GM12878 (cell line): ENCODE results near the gene FOXP1. TPM values are rescaled to one million over a fixed set of nuclear protein-coding genes. Genes with fewer than 3 reads are reported as not detected.

Experiments
- ATAC-seq: fragments of 200-7000 bp; cut with Tn5 transposase; 3 replicates; pipeline ENCODE4 v1.9.1; 2020; ENCODE audit warnings: mild to moderate bottlenecking, moderate library complexity
- BruUV-seq: library from RNA; stranded (reverse); fragments of 400-500 nt; replicated peaks from 2 replicates; lab custom pipeline; 2021; lab: Mats Ljungman, UMichigan
- CTCF ChIA-PET: fragments of 300-600 bp; sonication (Branson Sonifier 250); formaldehyde crosslinking; extraction: SDS; loops from one replicate; lab custom pipeline; 2021; ENCODE audit warnings: inconsistent platforms; lab: Yijun Ruan, JAX
- POLR2A ChIA-PET: fragments of 350-600 bp; formaldehyde crosslinking; extraction: SDS; loops from one replicate; lab custom pipeline; 2021; ENCODE audit warnings: inconsistent platforms; lab: Charles Lee
- RAD21 ChIA-PET: fragments of 300-600 bp; sonication (Branson Sonifier 250); formaldehyde crosslinking; loops from one replicate; lab custom pipeline; 2023; ENCODE audit warnings: antibody characterized with exemption; ENCODE audit not compliant: unreplicated experiment; lab: Charles Lee
- SMC1A ChIA-PET: fragments of 300-600 bp; sonication (Branson Sonifier 250); formaldehyde crosslinking; loops from one replicate; lab custom pipeline; 2023; ENCODE audit not compliant: unreplicated experiment, uncharacterized antibody; lab: Charles Lee
- DNase-seq: peaks from one replicate; pipeline ENCODE4 v3.0.0-alpha.2; 2011; ENCODE audit warnings: low read depth, low spot score
- FAIRE-seq: peaks from 3 replicates; lab custom pipeline; 2011; peaks lifted over from hg19 to GRCh38; lab: Jason Lieb, UNC
- H2AFZ ChIP-seq: 2 replicates; pipeline ENCODE4 v1.6.0; 2011; ENCODE audit warnings: low read depth, low read length, control low read depth; ENCODE audit not compliant: control insufficient read depth
- H3K27ac ChIP-seq: 2 replicates; pipeline ENCODE4 v1.5.1; 2011; ENCODE audit warnings: control low read depth; ENCODE audit not compliant: control insufficient read depth, insufficient read depth
- H3K27me3 ChIP-seq, 2 experiments: replicated peaks in 1 of 2; 2 replicates each; pipeline versions ENCODE4 v1.6.0 to v1.6.1; 2011; ENCODE audit warnings: low read length in 1 of 2; ENCODE audit not compliant: control insufficient read depth in 2 of 2, insufficient read depth in 2 of 2
- H3K36me3 ChIP-seq, 2 experiments: 2 replicates each; pipeline ENCODE4 v1.5.1; 2011; ENCODE audit warnings: low read length in 1 of 2; ENCODE audit not compliant: control insufficient read depth in 2 of 2, insufficient read depth in 2 of 2
- H3K4me1 ChIP-seq: 2 replicates; pipeline ENCODE4 v1.6.1; 2011; ENCODE audit warnings: mild to moderate bottlenecking, low read length, moderate library complexity, mixed read lengths; ENCODE audit not compliant: control insufficient read depth, insufficient read depth
- H3K4me2 ChIP-seq: 2 replicates; pipeline ENCODE4 v1.6.0; 2011; ENCODE audit warnings: control low read depth; ENCODE audit not compliant: control insufficient read depth, insufficient read depth
- H3K4me3 ChIP-seq: fragments of 200-600 bp; sonication (generic); 2 replicates; pipeline ENCODE4 v1.5.1; 2016
- H3K79me2 ChIP-seq: 2 replicates; pipeline ENCODE4 v1.6.0; 2011; ENCODE audit warnings: low read length; ENCODE audit not compliant: control insufficient read depth, insufficient read depth
- H3K9ac ChIP-seq: 2 replicates; pipeline ENCODE4 v1.8.0; 2011; ENCODE audit warnings: low read length, control low read depth, mixed read lengths; ENCODE audit not compliant: control insufficient read depth, insufficient read depth
- H3K9me3 ChIP-seq: replicated peaks from 3 replicates; pipeline ENCODE4 v1.5.1; 2011; ENCODE audit warnings: mild to moderate bottlenecking, low read length; ENCODE audit not compliant: control insufficient read depth, insufficient read depth
- H4K20me1 ChIP-seq: 2 replicates; pipeline ENCODE4 v1.6.0; 2011; ENCODE audit not compliant: control insufficient read depth, insufficient read depth
- ASH2L ChIP-seq: fragments of 300-600, 200-600 bp; sonication (generic); IDR thresholded peaks from 2 replicates; pipeline ENCODE4 v1.6.1; 2017; ENCODE audit warnings: low read depth, mild to moderate bottlenecking, borderline replicate concordance
- ATF7 ChIP-seq: fragments of 450-650 bp; IDR thresholded peaks from 2 replicates; pipeline ENCODE4 v1.6.1; 2016; ENCODE audit warnings: low read depth, mild to moderate bottlenecking
- BCL11A ChIP-seq: IDR thresholded peaks from 2 replicates; pipeline ENCODE4 v1.6.1; 2011; ENCODE audit warnings: low read depth, low read length
- CBFB ChIP-seq: IDR thresholded peaks from 2 replicates; pipeline ENCODE4 v1.6.1; 2016; ENCODE audit warnings: antibody characterized with exemption, low read depth
- CTCF ChIP-seq, 3 experiments: IDR thresholded peaks in 2 of 3; conservative IDR thresholded peaks in 1 of 3; 2 replicates each; pipeline ENCODE4 v1.5.1; 2011; ENCODE audit warnings: low read depth in 3 of 3, low read length in 3 of 3, mild to moderate bottlenecking in 3 of 3, control low read depth in 2 of 3, moderate library complexity in 2 of 3, inconsistent platforms in 1 of 3, mixed read lengths in 1 of 3; ENCODE audit not compliant: control insufficient read depth in 2 of 3, insufficient read depth in 1 of 3; ENCODE audit errors: extremely low read depth in 1 of 3
- EED ChIP-seq: sonication (generic); IDR thresholded peaks from 2 replicates; pipeline ENCODE4 v1.6.1; 2016; ENCODE audit warnings: antibody characterized with exemption, low read depth
- ETV6 ChIP-seq, 2 experiments: fragments of 450-650 bp in 1 of 2; IDR thresholded peaks in 1 of 2; conservative IDR thresholded peaks in 1 of 2; 2 replicates each; pipeline ENCODE4 v1.6.1; 2014; ENCODE audit warnings: antibody characterized with exemption in 1 of 2, borderline replicate concordance in 1 of 2, low read depth in 1 of 2, mild to moderate bottlenecking in 1 of 2, moderate library complexity in 1 of 2
- IRF3 ChIP-seq: fragments of 450-650 bp; IDR thresholded peaks from 2 replicates; pipeline ENCODE4 v1.6.1; 2014; ENCODE audit warnings: mild to moderate bottlenecking
- NBN ChIP-seq: fragments of 450-650 bp; IDR thresholded peaks from 2 replicates; pipeline ENCODE4 v1.6.1; 2016
- POLR2A ChIP-seq: IDR thresholded peaks from 2 replicates; pipeline ENCODE4 v1.6.1; 2011; ENCODE audit warnings: low read depth, mild to moderate bottlenecking, low read length
- RAD51 ChIP-seq: fragments of 450-650 bp; IDR thresholded peaks from 2 replicates; pipeline ENCODE4 v1.6.1; 2016; ENCODE audit warnings: moderate library complexity, mild to moderate bottlenecking, inconsistent platforms
- SMAD5 ChIP-seq: IDR thresholded peaks from 2 replicates; pipeline ENCODE4 v1.6.1; 2016; ENCODE audit warnings: antibody characterized with exemption, low read depth
- SMC3 ChIP-seq: IDR thresholded peaks from 2 replicates; pipeline ENCODE4 v1.6.1; 2011; ENCODE audit warnings: low read length, improper control_type of control experiment, borderline replicate concordance
- STAT1 ChIP-seq: fragments of 450-650 bp; conservative IDR thresholded peaks from 2 replicates; pipeline ENCODE4 v1.6.1; 2014; ENCODE audit warnings: antibody characterized with exemption, mild to moderate bottlenecking
- TAF1 ChIP-seq: IDR thresholded peaks from 2 replicates; pipeline ENCODE4 v1.6.1; 2011; ENCODE audit warnings: mild to moderate bottlenecking, low read depth, low read length, borderline replicate concordance
- TBL1XR1 ChIP-seq: IDR thresholded peaks from 2 replicates; pipeline ENCODE4 v1.6.1; 2012; ENCODE audit warnings: low read depth, low read length, improper control_type of control experiment
- WRNIP1 ChIP-seq: IDR thresholded peaks from 2 replicates; pipeline ENCODE4 v1.6.1; 2011; ENCODE audit warnings: low read depth, low read length, improper control_type of control experiment, borderline replicate concordance
- YY1 ChIP-seq: IDR thresholded peaks from 2 replicates; pipeline ENCODE4 v1.6.1; 2011; ENCODE audit warnings: low read depth, mild to moderate bottlenecking, low read length
- ZNF24 ChIP-seq: fragments of 450-650 bp; IDR thresholded peaks from 2 replicates; pipeline ENCODE4 v1.6.1; 2017; ENCODE audit warnings: antibody characterized with exemption, mild to moderate bottlenecking
- ZNF622 ChIP-seq: fragments of 450-650 bp; IDR thresholded peaks from 2 replicates; pipeline ENCODE4 v1.6.1; 2017; ENCODE audit warnings: mild to moderate bottlenecking, inconsistent platforms
- WGBS: methylation state at CpG from one replicate; pipeline ENCODE4 v1.1.6; 2016; ENCODE audit warnings: low lambda C conversion rate; ENCODE audit not compliant: insufficient replicate concordance, insufficient coverage; ENCODE audit errors: missing lambda C conversion rate; 5-methylcytosine and 5-hydroxymethylcytosine counted together
- in situ Hi-C: fragments of 300-500 bp; cut with MboI; formaldehyde crosslinking; loops from 9 replicates; pipeline ENCODE4 v1.14.3; 2018; ENCODE audit warnings: mixed read lengths
- intact Hi-C: fragments of 100-400 bp; cut with micrococcal nuclease; formaldehyde crosslinking; loops from one replicate; pipeline ENCODE4 v1.14.2; 2022; ENCODE audit not compliant: unreplicated experiment
- polyA plus RNA-seq, 11 experiments: library from polyadenylated mRNA; depleted of rRNA in 4 of 11; unstranded in 6 of 11; stranded (reverse) in 5 of 11; fragments of >200 nt; fragmentation: Nextera tagmentation in 4 of 11; fragmentation: Illumina TruSeq in 1 of 11; extraction: Ambion mirVana in 4 of 11; extraction: Trizol in 1 of 11; gene quantifications; 1 replicate in 1 of 11; 2 replicates in 10 of 11; pipeline versions ENCODE4 v1.2.1 to v1.2.3, GENCODE V29; 2011 to 2016; ENCODE audit warnings: inconsistent platforms in 2 of 11, missing spikeins in 2 of 11, low read depth in 1 of 11
- total RNA-seq, 4 experiments: library from RNA; depleted of rRNA in 3 of 4; stranded (reverse); fragments of >200 nt in 3 of 4; fragmentation: Illumina TruSeq in 1 of 4; extraction: Trizol in 1 of 4; gene quantifications; 2 replicates each; pipeline versions ENCODE4 v1.2.1 to v1.2.3, GENCODE V29; 2013 to 2021

FOXP1 gene
- total and polyA plus RNA-seq, 10 of the 15 experiments (the other 5 are each of a cell fraction or from before 2014, with no cell fraction given): 0.05 to 1.6 (median 0.20) TPM; not detected in 1

- no peak for TF ChIP-seq SMC3
Measured at GRCh38 chr3:71533588-71533987, 49.9 kb downstream of the FOXP1 start (continued).

- Histone ChIP-seq H2AFZ (no peak overlapping the region), H3K36me3 (no peaks in the 10 kb centered on the region), H3K27me3 (peaks cover 0 to 1% of the 10 kb centered on the region in 2 experiments; a peak in 2 of 4 replicates), H3K4me2 (no peak overlapping the region), H3K79me2 (no peaks in the 10 kb centered on the region), H3K9me3 (no peaks in the 10 kb centered on the region), H3K4me1 (no peaks in the 10 kb centered on the region), H3K27ac (no peak overlapping the region), H3K4me3 (no peak overlapping the region), H4K20me1 (no peaks in the 10 kb centered on the region), H3K9ac (no peak overlapping the region)
- CTCF ChIA-PET: no interaction called here
- no peak for DNase-seq
- no peak for ATAC-seq
- POLR2A ChIA-PET: no interaction called here
- RAD21 ChIA-PET: no interaction called here
- TF ChIP-seq TAF1: no peak
- TF ChIP-seq BCL11A: no peak
- no peak for TF ChIP-seq IRF3
- TF ChIP-seq ETV6 (conservative IDR thresholded peaks at IDR 0.05 in 1 of 2, IDR thresholded peaks at IDR 0.05 in 1 of 2; ENCODE audit: borderline replicate concordance in 1 of 2, low read depth in 1 of 2): no peak
- TF ChIP-seq EED: no peak
- no peak for TF ChIP-seq ASH2L
- TF ChIP-seq ATF7: no peak
- no peak for TF ChIP-seq CBFB
- no peak for TF ChIP-seq CTCF (IDR thresholded peaks at IDR 0.05 in 2 of 3, conservative IDR thresholded peaks at IDR 0.05 in 1 of 3; ENCODE audit: control insufficient read depth in 2 of 3, extremely low read depth in 1 of 3, insufficient read depth in 1 of 3, low read depth in 3 of 3, low read length in 3 of 3)
- TF ChIP-seq ZNF622: no peak
- no peak for TF ChIP-seq STAT1
- TF ChIP-seq ZNF24: no peak
- no peak for TF ChIP-seq RAD51
- TF ChIP-seq SMAD5: no peak
- TF ChIP-seq NBN: no peak
- no peak for TF ChIP-seq YY1
- TF ChIP-seq WRNIP1: no peak
- no peak for TF ChIP-seq POLR2A
- TF ChIP-seq TBL1XR1: no peak
- in situ Hi-C loops: no loop called here
- BruUV-seq: no TSS peak
- WGBS: 52% methylated on average over 6 of the region's 6 CpGs
- no peak for FAIRE-seq
- SMC1A ChIA-PET: no interaction called here
- intact Hi-C loops: no loop called here
Measured at GRCh38 chr3:71532639-71533395, 50.7 kb downstream of the FOXP1 start.
